GM12875 (cell line): ENCODE data around the gene KRT7.

Experiments
- H3K4me3 ChIP-seq: one replicate; pipeline ENCODE4 v1.5.1; 2011; ENCODE audit warnings: low read depth, low read length, control low read depth
- TF ChIP-seq, protein P1 (sequence below): IDR thresholded peaks from 2 replicates; pipeline ENCODE4 v1.5.1; 2011; ENCODE audit warnings: low read depth, mild to moderate bottlenecking, control low read depth, inconsistent platforms, low read length, moderate library complexity, borderline replicate concordance; ENCODE audit not compliant: insufficient read depth

The KRT7 gene

DNA sequence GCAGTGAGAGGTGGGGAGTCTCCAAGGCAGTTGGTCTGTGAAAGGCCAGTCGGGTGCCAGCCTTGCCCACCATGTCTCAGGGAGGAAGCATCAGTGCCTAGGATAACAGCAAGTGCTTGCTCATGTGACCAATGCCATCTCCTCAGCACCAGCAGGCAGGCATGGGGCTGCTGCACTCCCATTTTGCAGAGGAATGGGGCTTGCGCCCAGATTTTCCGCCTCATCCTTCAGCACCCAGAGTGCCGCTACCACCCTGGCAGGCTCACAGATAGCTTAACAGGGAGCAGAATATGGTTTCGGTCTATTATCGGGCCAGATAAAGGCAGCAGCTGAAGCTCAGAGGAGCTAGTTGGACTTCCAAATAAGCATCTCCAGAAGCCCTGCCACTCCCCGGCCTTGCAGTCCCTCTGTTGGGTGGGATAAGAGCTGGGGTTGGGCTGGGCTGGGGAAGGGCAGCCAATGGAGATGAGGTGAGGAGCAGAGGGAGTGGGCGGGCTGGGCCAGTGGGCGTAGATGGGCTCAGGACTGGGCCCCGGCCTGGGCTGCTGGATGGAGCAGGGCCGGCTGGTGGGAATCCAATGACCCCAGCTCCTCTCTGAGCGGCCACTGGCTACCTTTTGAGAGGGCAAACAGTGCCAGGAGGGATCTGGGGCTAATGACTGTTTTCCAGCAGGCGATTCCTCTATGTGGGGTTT, 32.8 kb upstream of the KRT7 start:
- TF ChIP-seq, protein P1, sequence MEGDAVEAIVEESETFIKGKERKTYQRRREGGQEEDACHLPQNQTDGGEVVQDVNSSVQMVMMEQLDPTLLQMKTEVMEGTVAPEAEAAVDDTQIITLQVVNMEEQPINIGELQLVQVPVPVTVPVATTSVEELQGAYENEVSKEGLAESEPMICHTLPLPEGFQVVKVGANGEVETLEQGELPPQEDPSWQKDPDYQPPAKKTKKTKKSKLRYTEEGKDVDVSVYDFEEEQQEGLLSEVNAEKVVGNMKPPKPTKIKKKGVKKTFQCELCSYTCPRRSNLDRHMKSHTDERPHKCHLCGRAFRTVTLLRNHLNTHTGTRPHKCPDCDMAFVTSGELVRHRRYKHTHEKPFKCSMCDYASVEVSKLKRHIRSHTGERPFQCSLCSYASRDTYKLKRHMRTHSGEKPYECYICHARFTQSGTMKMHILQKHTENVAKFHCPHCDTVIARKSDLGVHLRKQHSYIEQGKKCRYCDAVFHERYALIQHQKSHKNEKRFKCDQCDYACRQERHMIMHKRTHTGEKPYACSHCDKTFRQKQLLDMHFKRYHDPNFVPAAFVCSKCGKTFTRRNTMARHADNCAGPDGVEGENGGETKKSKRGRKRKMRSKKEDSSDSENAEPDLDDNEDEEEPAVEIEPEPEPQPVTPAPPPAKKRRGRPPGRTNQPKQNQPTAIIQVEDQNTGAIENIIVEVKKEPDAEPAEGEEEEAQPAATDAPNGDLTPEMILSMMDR: no peak
- H3K4me3 ChIP-seq: no peak overlapping the region

DNA sequence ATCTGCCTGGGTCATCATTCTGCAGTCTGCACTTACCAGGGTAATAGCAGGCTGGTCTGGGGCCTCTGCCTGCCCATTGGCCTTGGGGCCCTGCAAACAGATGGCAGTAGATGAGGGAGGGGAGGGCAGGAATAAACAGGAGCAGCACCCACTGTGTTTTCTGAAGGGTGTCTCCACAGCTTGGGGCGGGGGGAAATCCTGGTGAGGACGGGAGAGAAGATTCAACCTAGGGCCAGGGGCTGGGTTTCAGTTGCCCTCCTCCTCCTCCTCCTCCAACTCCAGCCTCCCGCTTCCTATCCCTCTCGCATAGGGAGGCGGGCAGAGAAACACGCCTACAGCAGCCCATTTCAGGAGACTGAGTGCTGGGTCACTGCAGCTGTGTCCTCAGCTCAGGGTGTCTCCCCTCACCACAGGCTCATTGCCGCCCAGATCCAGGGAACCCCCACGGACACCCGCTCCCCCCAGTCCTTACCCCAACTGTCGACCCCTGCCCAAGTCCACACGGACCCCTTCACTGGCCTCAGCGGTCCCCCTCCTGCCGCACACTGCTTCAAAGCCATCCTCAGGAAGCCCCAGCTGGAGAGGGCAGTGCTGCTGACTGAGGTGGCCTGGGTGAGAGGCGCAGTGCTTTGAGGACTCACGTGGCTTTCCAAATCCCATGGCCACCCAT, 32.1 kb upstream of the KRT7 start:
- H3K4me3 ChIP-seq: no peak overlapping the region
- TF ChIP-seq, protein P1: no peak

- H3K4me3 ChIP-seq: no peak overlapping the region
- TF ChIP-seq, protein P1: no peak
Observed at GRCh38 chr12:52201451-52201839, 31.6 kb upstream of the KRT7 start.

- H3K4me3 ChIP-seq: no peak overlapping the region
Observed at GRCh38 chr12:52202361-52203078, 30.5 kb upstream of the KRT7 start.

GRCh38 chr12:52203079-52203921, 29.7 kb upstream of the KRT7 start:
- H3K4me3 ChIP-seq: no peak overlapping the region
- TF ChIP-seq, protein P1: no peak

More at GRCh38 chr12:52202361-52203078, 30.5 kb upstream of the KRT7 start:
- TF ChIP-seq, protein P1: no peak

DNA sequence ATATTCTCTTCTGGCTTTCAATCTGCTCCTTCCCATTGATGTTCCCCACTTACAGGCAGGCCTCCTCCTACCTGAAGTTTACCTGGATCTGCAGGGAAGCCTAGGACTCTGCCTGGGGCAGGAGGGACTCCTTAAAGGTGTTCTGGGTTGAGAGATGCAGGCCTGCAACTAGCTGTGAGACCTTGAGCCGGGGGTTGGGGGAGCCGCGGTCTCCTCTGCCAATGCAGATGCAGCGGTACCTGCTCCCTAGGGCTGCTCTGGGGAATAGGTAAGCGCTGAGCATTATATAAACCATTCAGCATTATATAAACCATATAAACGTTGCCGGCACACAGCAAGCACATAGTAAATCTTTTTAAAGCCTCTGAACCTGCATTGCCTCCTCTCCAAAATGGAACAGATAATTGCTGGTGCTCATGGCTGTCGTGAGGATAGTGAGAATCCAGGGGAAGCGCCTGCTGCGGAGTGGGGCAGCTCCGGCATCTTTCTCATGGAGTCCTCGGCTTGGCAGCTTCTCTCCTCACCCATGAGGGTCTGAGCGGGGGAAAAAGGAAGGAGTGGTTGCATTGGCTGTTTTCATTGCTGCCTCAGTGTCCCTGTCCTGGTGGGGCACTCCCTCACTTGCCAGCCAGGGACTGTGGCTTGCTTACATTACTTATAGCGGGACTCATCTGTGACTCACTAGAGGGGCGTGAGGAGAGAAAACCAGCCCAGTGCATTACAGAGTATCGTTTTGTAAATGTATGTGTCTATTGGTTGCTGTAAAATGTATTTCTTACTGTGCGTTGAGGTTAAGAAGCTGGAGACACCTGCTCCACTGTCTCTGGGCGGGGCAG, 28.7 kb upstream of the KRT7 start:
- TF ChIP-seq, protein P1: no peak
- no peak overlapping the region for H3K4me3 ChIP-seq
